CD4-positive, CD25-positive, alpha-beta regulatory T cell (primary cell): ENCODE results near the gene FOLR1. TPM values are rescaled to one million over a fixed set of nuclear protein-coding genes. Genes with fewer than 3 reads are reported as not detected.
"Not testable (repeated sequence)": the region's sequence is repeated elsewhere in the genome, so short reads cannot be mapped to it uniquely, and the experiment has no call there.

Experiments
- ATAC-seq, 2 donors: fragments of 150-1000 bp; cut with Tn5 transposase; one replicate each; pipeline ENCODE4 v1.10.0; 2021; ENCODE audit warnings: low read depth in 2 of 2, moderate number of reproducible peaks in 2 of 2, moderate library complexity in 1 of 2
- DNase-seq, 3 donors: peaks; one replicate each; pipeline versions ENCODE4 v3.0.0 to v3.0.0-alpha.2; 2012 to 2022; ENCODE audit warnings: mixed read lengths in 1 of 3
- H3K27ac ChIP-seq: one replicate; pipeline ENCODE4 v1.7.0; 2013; ENCODE audit warnings: mild to moderate bottlenecking, low read length; ENCODE audit not compliant: insufficient read depth, poor library complexity, severe bottlenecking
- H3K27me3 ChIP-seq: one replicate; pipeline ENCODE4 v1.7.0; 2013; ENCODE audit warnings: low read length; ENCODE audit not compliant: control insufficient read depth, insufficient read depth
- H3K36me3 ChIP-seq: one replicate; pipeline ENCODE4 v1.7.0; 2013; ENCODE audit warnings: mild to moderate bottlenecking, low read length, moderate library complexity; ENCODE audit not compliant: control insufficient read depth, insufficient read depth
- H3K4me1 ChIP-seq: 2 replicates; pipeline ENCODE4 v1.7.0; 2013; ENCODE audit warnings: mild to moderate bottlenecking, low read length; ENCODE audit not compliant: insufficient read depth, control insufficient read depth, poor library complexity, severe bottlenecking
- H3K4me3 ChIP-seq: one replicate; pipeline ENCODE4 v1.7.0; 2013; ENCODE audit warnings: low read depth, mild to moderate bottlenecking, low read length, moderate library complexity
- H3K9me3 ChIP-seq, 2 experiments: 1 replicate in 1 of 2; 2 replicates in 1 of 2; pipeline ENCODE4 v1.7.0; 2013; ENCODE audit warnings: low read length in 2 of 2, mild to moderate bottlenecking in 1 of 2, moderate library complexity in 1 of 2; ENCODE audit not compliant: control insufficient read depth in 2 of 2
- H3K27ac Mint-ChIP-seq, 3 donors: one replicate each; pipeline ENCODE4 v1.8.0; 2020 to 2022; ENCODE audit warnings: mild to moderate bottlenecking in 3 of 3, mixed read lengths in 3 of 3, moderate library complexity in 2 of 3
- H3K27me3 Mint-ChIP-seq: one replicate; pipeline ENCODE4 v1.8.0; 2022; ENCODE audit warnings: mild to moderate bottlenecking, mixed read lengths
- H3K36me3 Mint-ChIP-seq: one replicate; pipeline ENCODE4 v1.8.0; 2020; ENCODE audit warnings: mixed read lengths
- H3K4me1 Mint-ChIP-seq, 4 donors: one replicate each; pipeline ENCODE4 v1.8.0; 2020 to 2022; ENCODE audit warnings: mixed read lengths in 4 of 4, mild to moderate bottlenecking in 1 of 4
- H3K4me3 Mint-ChIP-seq, 4 donors: one replicate each; pipeline ENCODE4 v1.8.0; 2020 to 2022; ENCODE audit warnings: mild to moderate bottlenecking in 4 of 4, mixed read lengths in 4 of 4, moderate library complexity in 3 of 4
- H3K9me3 Mint-ChIP-seq, 7 donors: one replicate each; pipeline ENCODE4 v1.8.0; 2020 to 2022; ENCODE audit warnings: mixed read lengths in 7 of 7, mild to moderate bottlenecking in 3 of 7, moderate library complexity in 2 of 7
- polyA plus RNA-seq, 4 donors: library from polyadenylated mRNA; unstranded; fragments of 300-500 nt; fragmentation: Illumina TruSeq; gene quantifications; one replicate each; pipeline ENCODE4 v1.2.3, GENCODE V29; 2021
- total RNA-seq: library from RNA; stranded (reverse); gene quantifications from one replicate; pipeline ENCODE4 v1.2.3, GENCODE V29; 2022

The FOLR1 gene
- total and polyA plus RNA-seq, 5 donors from 2014 or later = not detected

DNA sequence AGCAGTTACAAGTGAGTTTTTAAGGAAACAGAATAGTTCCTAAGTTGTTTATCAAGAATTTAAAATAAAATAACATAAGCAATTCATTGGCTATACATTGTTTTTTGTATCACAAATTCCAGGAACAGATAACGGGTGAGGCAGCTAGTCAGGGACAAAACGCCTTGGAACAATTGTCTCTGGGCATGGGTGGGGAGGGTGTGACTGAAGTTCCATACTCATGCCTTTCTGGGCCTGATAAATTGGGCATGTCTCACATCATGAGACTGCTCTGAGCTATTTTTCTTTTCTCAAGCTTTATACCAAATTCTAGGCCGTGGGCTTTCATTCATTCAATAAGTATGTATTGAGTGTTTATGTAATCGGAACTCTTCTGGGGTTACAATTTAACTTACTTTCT lies 34.8 kb upstream of the FOLR1 start:
- H3K9me3 ChIP-seq = no peaks in the 10 kb centered on the region
- H3K27ac Mint-ChIP-seq = no peak overlapping the region
- peaks cover 0 to 2% (median 0%) of the 10 kb centered on the region in 7 donors for H3K9me3 Mint-ChIP-seq

DNA sequence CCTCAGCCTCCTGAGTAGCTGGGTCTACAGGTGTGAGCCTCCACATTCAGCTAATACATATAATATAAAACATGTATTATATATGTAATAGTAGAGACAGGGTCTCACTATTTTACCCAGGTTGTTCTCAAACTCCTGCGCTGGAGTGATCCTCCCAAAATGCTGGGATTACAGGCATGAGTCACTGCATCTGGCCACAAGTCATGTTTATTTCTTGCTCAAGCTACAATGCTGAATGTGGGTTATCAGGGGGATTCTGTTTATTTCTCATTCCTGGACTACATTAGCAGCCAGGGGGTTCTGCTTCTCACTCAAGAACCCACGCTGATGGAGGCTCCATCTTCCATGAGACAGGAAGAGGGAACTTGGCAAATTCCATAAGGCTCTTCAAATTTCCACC lies 31.6 kb upstream of the FOLR1 start:
- H3K27ac Mint-ChIP-seq = no peak overlapping the region
- H3K27ac ChIP-seq = no peak overlapping the region
- ATAC-seq (no peak), DNase-seq (no peak)
- no peaks in the 10 kb centered on the region for H3K36me3 Mint-ChIP-seq
- H3K4me3 ChIP-seq = no peak overlapping the region
- no peaks in the 10 kb centered on the region for H3K9me3 ChIP-seq
- H3K27me3 ChIP-seq = peaks cover 5% of the 10 kb centered on the region
- H3K4me1 Mint-ChIP-seq = no peaks in the 10 kb centered on the region
- H3K4me1 ChIP-seq = no peaks in the 10 kb centered on the region
- H3K27me3 Mint-ChIP-seq = peaks cover 54% of the 10 kb centered on the region
- no peaks in the 10 kb centered on the region for H3K36me3 ChIP-seq
- H3K4me3 Mint-ChIP-seq = no peak overlapping the region
- H3K9me3 Mint-ChIP-seq = peaks cover 0 to 2% (median 0%) of the 10 kb centered on the region in 7 donors

More for the DNA sequence above, 34.8 kb upstream of the FOLR1 start:
- Mint-ChIP-seq H3K4me1 (no peaks in the 10 kb centered on the region), H3K4me3 (no peak overlapping the region), H3K27me3 (peaks cover 55% of the 10 kb centered on the region), H3K36me3 (no peaks in the 10 kb centered on the region)
- H3K4me1 ChIP-seq = no peaks in the 10 kb centered on the region
- H3K36me3 ChIP-seq = no peaks in the 10 kb centered on the region
- no peak overlapping the region for H3K27ac ChIP-seq
- H3K27me3 ChIP-seq = peaks cover 5% of the 10 kb centered on the region
- no peak for DNase-seq
- no peak for ATAC-seq
- H3K4me3 ChIP-seq = no peak overlapping the region

DNA sequence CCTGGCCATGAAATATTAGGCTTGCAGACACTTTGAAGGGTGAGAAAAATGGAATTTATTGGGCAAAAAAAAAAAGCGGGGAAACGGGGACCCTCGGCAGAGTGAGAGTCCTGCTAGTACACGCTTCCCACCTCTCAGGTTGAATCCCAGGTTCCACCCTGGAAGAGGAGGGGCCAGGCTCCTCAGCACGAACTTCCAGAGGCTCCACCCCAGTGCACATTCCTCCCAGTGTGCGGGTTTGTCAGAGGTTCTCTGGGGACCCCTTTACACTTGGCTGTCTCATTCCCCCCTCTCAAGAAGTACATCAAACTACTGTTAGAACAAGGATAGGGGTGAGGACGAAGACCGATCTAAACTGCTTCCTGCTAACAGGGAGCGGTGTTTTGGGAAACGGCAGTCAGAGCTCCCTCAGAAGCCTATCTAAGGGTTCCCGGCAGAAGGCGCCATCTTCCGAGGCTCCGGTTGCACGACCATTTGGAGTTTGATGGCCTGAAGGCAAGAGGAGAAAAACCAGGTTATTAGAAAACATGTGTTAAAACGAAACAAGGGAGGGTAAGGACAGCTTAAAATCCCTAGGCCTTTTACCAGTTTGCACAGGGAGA lies 28.9 kb upstream of the FOLR1 start:
- H3K4me3 ChIP-seq = no peak overlapping the region
- H3K27ac ChIP-seq = no peak overlapping the region
- Mint-ChIP-seq H3K4me3 (no peak overlapping the region), H3K4me1 (no peaks in the 10 kb centered on the region), H3K27me3 (peaks cover 40% of the 10 kb centered on the region), H3K27ac (no peak overlapping the region), H3K36me3 (no peaks in the 10 kb centered on the region), H3K9me3 (no peaks in the 10 kb centered on the region)
- H3K27me3 ChIP-seq = peaks cover 5% of the 10 kb centered on the region
- no peaks in the 10 kb centered on the region for H3K36me3 ChIP-seq
- H3K4me1 ChIP-seq = no peaks in the 10 kb centered on the region
- H3K9me3 ChIP-seq = no peaks in the 10 kb centered on the region
- no peak for DNase-seq
- ATAC-seq = no peak

DNA sequence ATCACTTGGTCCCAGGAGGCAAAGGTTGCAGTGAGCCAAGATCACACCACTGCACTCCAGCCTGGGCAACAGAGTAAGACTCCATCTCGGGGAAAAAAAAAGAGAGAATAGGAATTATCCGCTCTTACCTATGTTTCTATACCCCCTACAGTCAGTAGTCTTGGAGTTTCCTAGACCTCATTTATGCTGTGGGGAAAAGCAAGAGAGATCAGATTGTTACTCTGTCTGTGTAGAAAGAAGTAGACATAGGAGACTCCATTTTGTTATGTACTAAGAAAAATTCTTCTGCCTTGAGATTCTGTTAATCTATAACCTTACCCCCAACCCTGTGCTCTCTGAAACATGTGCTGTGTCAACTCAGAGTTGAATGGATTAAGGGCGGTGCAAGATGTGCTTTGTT lies 27.8 kb upstream of the FOLR1 start:
- H3K36me3 Mint-ChIP-seq, H3K4me3 Mint-ChIP-seq, H3K27me3 ChIP-seq, H3K4me3 ChIP-seq, ATAC-seq, H3K9me3 ChIP-seq, H3K4me1 Mint-ChIP-seq, H3K27ac Mint-ChIP-seq, H3K36me3 ChIP-seq, H3K4me1 ChIP-seq, DNase-seq, H3K9me3 Mint-ChIP-seq, H3K27ac ChIP-seq: not testable (repeated sequence)
- peaks cover 37% of the 10 kb centered on the region for H3K27me3 Mint-ChIP-seq

DNA sequence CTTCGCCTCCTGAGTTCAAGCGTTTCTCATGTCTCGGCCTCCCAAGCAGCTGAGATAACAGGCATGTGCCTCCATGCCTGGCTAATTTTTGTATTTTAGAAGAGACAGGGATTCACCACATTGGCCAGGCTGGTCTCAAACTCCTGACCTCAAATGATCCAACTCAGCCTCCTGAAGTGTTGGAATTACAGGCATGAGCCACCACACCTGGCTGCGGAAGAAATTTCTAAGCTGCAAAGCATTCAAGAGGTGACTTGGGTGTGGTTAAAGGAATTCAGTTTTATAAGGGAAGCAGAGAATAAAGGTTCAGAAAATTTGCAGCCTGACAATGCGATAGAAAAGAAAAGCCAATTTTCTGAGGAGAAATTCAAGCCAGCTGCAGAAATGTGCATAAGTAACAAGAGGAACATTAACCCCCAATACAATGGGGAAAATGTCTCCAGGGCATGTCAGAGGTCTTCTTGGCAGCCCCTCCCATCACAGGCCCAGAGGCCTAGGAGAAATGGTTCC lies 22.8 kb upstream of the FOLR1 start:
- not testable (repeated sequence) for H3K4me3 ChIP-seq, H3K9me3 Mint-ChIP-seq, H3K27ac Mint-ChIP-seq, H3K4me3 Mint-ChIP-seq, DNase-seq, H3K36me3 Mint-ChIP-seq, ATAC-seq, H3K27me3 ChIP-seq, H3K36me3 ChIP-seq, H3K27ac ChIP-seq, H3K4me1 Mint-ChIP-seq, H3K9me3 ChIP-seq, H3K4me1 ChIP-seq
- peaks cover 10% of the 10 kb centered on the region for H3K27me3 Mint-ChIP-seq

DNA sequence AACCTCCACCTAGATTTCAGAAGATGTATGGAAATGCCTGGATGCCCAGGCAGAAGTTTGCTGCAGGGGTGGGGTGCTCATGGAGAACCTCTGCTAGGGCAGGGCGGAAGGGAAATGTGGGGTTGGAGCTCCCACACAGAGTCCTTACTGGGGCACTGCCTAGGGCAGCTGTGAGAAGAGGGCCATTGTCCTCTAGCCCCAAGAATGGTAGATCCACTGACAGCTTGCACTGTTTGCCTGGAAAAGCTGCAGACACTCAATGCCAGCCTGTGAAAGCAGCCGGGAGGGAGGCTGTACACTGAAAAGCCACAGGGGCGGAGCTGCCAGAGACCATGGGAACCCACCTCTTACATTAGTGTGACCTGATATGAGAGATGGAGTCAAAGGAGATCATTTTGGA lies 22.2 kb upstream of the FOLR1 start:
- not testable (repeated sequence) for H3K36me3 ChIP-seq, H3K9me3 Mint-ChIP-seq, H3K27me3 ChIP-seq, ATAC-seq, H3K27ac Mint-ChIP-seq, H3K4me1 Mint-ChIP-seq, DNase-seq, H3K4me3 Mint-ChIP-seq, H3K4me3 ChIP-seq, H3K27ac ChIP-seq, H3K36me3 Mint-ChIP-seq, H3K9me3 ChIP-seq, H3K4me1 ChIP-seq
- peaks cover 11% of the 10 kb centered on the region for H3K27me3 Mint-ChIP-seq

DNA sequence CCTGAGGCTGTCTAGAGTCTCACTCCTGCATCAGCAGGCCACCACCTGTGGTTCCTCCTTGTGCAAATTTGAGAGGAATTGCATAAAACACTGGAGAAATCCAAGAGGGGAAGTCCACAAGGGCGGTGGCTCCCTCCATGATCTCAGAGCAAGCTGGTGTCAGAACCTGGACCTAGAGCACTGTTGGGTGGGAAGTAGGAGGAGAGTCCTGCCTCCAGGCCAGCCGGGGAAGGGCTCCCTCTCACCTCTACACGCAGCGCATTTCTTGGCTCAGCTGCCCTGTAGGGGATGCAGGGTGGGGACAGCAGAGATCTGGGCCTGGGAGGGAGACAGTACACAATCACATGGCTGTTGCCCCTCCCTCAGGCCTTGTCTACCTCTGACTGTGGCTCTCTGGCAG lies 19.9 kb upstream of the FOLR1 start:
- H3K9me3 Mint-ChIP-seq, DNase-seq, H3K9me3 ChIP-seq, H3K4me3 ChIP-seq, ATAC-seq, H3K36me3 Mint-ChIP-seq, H3K4me3 Mint-ChIP-seq, H3K27ac Mint-ChIP-seq, H3K27ac ChIP-seq, H3K36me3 ChIP-seq, H3K4me1 Mint-ChIP-seq, H3K4me1 ChIP-seq, H3K27me3 ChIP-seq: not testable (repeated sequence)
- H3K27me3 Mint-ChIP-seq = peaks cover 23% of the 10 kb centered on the region

DNA sequence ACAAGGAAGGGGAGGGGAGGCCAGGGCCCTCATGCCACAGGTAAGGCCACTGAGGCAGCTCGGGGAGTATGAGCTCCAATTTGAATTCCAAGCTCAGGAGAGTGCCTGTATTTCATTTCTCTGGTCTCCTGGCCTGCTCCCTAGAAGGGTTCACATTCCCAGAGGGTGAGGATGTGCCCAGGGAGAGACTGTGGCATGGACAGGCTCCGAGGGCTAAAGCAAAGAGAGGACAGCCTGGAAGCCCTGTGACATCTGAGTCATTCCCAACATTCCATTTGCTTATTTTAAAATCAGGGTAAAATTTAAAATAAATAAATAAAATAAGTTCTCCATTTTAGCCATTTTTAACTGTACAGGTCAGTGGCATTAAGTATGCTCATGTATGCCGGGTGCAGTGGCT lies 18.6 kb upstream of the FOLR1 start:
- Histone ChIP-seq H3K4me3 (no peak overlapping the region), H3K4me1 (no peaks in the 10 kb centered on the region), H3K36me3 (no peaks in the 10 kb centered on the region), H3K9me3 (no peaks in the 10 kb centered on the region), H3K27me3 (no peaks in the 10 kb centered on the region), H3K27ac (no peak overlapping the region)
- no peak for DNase-seq
- no peak for ATAC-seq
- Mint-ChIP-seq H3K27me3 (peaks cover 21% of the 10 kb centered on the region), H3K36me3 (no peaks in the 10 kb centered on the region), H3K9me3 (no peaks in the 10 kb centered on the region), H3K27ac (no peak overlapping the region), H3K4me3 (no peak overlapping the region), H3K4me1 (no peaks in the 10 kb centered on the region)
